Fibroblast of the aortic adventitia (primary cell): ENCODE results near the gene PLAAT2. TPM values are rescaled to one million over a fixed set of nuclear protein-coding genes. Genes with fewer than 3 reads are reported as not detected.
"Not testable (repeated sequence)": the region's sequence is repeated elsewhere in the genome, so short reads cannot be mapped to it uniquely, and the experiment has no call there.

ENCODE experiments used
- DNase-seq: peaks from one replicate; pipeline ENCODE4 v3.0.0-alpha.2; 2010; ENCODE audit warnings: low read depth
- H3K4me3 ChIP-seq: 2 replicates; pipeline ENCODE4 v1.5.1; 2011; ENCODE audit warnings: low read depth, mild to moderate bottlenecking, control low read depth, low read length, moderate library complexity
- total RNA-seq: library from RNA; depleted of rRNA; stranded (reverse); fragments of >200 nt; gene quantifications from 2 replicates; pipeline ENCODE4 v1.2.3, GENCODE V29; 2012; ENCODE audit warnings: low replicate concordance
- TF ChIP-seq, protein P1 (sequence below): IDR thresholded peaks from 2 replicates; pipeline ENCODE4 v1.5.1; 2011; ENCODE audit warnings: mild to moderate bottlenecking, low read length, control low read depth, inconsistent platforms; ENCODE audit not compliant: insufficient read depth

The PLAAT2 gene
- total RNA-seq, 1 donor = not detected

DNA sequence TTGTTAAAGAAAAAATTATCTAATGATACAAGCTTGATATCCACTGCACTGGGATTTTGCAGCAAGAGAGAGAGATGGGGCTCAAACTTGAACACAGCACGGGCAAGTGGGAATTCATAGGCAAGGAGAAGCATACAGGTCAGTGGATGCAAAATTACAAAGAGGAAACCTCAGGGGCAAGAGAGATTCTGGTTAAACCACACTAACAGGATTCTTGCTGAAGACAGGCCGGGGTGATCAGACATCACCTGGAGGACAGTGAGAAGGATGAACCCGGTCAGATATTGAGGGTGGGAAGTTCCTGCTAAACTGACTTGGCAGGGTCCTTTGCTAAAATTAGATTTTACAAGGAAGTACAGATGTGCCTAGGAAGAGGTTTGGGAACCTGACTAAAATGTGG, 29.1 kb downstream of the PLAAT2 start:
- DNase-seq = no peak
- H3K4me3 ChIP-seq = no peak overlapping the region
- TF ChIP-seq, protein P1, sequence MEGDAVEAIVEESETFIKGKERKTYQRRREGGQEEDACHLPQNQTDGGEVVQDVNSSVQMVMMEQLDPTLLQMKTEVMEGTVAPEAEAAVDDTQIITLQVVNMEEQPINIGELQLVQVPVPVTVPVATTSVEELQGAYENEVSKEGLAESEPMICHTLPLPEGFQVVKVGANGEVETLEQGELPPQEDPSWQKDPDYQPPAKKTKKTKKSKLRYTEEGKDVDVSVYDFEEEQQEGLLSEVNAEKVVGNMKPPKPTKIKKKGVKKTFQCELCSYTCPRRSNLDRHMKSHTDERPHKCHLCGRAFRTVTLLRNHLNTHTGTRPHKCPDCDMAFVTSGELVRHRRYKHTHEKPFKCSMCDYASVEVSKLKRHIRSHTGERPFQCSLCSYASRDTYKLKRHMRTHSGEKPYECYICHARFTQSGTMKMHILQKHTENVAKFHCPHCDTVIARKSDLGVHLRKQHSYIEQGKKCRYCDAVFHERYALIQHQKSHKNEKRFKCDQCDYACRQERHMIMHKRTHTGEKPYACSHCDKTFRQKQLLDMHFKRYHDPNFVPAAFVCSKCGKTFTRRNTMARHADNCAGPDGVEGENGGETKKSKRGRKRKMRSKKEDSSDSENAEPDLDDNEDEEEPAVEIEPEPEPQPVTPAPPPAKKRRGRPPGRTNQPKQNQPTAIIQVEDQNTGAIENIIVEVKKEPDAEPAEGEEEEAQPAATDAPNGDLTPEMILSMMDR = no peak

DNA sequence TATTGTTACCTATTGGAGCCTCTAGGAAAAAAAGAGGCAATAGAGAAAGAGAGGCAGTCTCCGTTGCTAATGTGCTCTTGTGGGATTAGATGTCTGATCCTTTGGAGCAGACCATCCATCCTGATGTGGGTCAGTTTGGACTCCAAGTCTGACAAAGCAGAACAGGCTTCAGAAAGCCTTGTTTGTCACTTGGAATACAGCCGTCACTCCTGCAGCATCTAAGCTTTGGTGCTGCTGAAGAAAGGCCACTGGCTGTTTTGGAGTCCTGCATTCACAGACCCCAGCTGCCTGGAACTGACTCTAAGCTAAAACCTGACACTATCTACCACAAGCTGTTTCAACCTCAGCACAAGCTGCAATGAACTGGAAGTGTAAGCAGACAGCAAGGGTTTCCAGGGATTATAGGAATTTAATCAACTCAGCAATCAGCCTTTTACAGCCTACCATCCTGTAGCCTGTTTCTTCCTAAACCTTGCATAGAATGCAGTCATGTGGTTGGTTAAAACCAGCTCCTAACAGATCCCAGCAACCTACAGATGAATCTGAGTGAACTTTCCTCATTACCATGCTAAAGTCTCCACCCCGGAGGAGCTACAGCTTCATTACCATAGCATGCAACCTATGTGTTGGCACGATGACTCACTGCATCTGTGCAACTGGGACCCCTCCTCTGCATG, 30.2 kb downstream of the PLAAT2 start:
- DNase-seq = no peak
- no peak overlapping the region for H3K4me3 ChIP-seq
- TF ChIP-seq, protein P1 = no peak

DNA sequence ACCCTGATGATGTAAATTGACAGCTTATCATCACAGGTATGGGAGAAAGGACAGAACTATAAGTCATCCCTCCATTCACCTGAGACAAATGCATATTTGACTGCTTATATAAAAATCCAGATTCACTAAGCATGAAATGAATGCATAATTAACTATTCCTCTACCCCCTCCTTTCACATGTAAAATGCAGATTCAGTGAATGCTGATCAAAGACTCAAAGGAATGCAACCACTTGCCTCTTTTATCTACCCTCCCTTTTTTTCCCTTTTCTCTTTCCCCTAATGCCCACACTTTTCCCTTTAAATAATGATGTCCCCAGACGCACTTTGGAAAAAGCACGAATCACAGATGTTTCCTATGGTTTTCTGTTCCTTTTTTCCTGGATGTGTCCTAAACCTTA, 31.1 kb downstream of the PLAAT2 start:
- H3K4me3 ChIP-seq = no peak overlapping the region
- TF ChIP-seq, protein P1 = no peak
- DNase-seq = no peak

DNA sequence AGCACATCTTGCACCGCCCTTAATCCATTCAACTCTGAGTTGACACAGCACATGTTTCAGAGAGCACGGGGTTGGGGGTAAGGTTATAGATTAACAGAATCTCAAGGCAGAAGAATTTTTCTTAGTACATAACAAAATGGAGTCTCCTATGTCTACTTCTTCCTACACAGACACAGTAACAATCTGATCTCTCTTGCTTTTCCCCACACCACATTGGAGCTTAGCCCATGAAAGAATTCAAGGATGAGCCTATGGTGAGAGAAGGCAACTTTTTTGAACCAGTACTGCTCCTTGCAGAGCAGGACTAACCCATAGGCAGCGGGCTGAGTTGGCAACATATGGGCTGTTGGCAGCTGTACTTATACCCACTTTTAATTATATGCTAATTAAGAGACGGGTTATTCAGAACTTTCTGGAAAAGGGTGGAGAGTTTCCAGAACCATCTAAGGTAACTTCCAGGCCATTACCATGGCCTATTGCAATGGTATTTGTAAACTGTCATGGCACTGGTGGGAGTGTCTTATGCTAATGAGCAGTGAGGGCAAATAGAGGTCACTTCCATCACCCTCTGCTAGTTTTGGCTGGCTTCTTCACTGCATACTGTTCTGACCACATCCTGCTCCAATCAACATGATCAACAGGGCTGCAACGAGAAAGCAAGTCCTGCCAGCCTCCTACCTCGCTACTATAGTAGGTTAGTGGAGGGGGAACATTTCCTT, 31.9 kb downstream of the PLAAT2 start:
- H3K4me3 ChIP-seq = not testable (repeated sequence)
- DNase-seq = peak; percentile 85

DNA sequence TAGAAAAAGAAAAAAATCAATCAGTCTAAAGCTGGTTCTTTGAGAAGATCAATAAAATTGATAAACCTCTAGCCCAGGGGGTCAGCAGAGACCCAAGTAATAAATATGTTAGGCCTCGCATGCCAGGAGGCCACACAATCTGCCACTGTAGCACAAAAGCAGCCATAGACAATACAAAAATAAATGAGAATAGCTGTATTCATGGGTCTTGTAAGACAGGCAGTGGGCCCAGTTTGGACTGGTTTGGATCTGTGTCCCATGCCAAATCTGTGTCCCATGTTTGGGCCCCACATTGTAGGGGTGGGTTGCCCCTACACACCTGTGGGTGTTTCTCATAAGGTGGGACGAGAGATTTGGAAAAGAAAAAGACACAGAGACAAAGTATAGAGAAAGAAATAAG, 33.2 kb downstream of the PLAAT2 start:
- no peak overlapping the region for H3K4me3 ChIP-seq
- no peak for DNase-seq
- TF ChIP-seq, protein P1 = no peak

DNA sequence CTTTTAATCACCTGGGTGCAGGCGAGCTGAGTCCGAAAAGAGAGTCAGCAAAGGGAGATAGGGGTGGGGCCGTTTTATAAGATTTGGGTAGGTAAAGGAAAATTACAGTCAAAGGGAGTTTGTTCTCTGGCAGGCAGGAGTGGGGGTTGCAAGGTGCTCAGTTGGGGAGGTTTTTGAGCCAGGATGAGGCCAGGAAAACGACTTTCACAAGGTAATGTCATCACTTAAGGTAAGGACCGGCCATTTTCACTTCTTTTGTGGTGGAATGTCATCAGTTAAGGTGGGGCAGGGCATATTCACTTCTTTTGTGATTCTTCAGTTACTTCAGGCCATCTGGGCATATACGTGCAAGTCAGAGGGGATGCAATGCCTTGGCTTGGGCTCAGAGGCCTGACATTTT, 33.8 kb downstream of the PLAAT2 start:
- H3K4me3 ChIP-seq, DNase-seq: not testable (repeated sequence)

DNA sequence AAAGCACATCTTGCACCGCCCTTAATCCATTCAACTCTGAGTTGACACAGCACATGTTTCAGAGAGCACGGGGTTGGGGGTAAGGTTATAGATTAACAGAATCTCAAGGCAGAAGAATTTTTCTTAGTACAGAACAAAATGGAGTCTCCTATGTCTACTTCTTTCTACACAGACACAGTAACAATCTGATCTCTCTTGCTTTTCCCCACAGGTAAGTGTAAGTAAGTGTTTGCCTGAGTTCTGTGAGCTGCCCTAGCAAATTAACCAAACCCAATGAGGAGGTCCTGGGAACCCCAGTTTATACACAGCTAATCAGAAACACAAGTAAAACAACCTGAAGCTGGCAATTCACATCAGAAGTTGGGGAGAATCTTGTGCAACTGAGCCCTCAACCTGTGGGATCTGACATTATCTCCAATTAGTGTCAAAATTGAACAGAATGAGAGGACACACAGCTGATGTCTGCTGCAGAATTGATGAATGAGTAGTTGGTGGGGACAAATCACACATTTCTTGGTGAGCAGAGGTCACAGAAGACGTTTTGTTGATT, 34.4 kb downstream of the PLAAT2 start:
- H3K4me3 ChIP-seq, DNase-seq: not testable (repeated sequence)

DNA sequence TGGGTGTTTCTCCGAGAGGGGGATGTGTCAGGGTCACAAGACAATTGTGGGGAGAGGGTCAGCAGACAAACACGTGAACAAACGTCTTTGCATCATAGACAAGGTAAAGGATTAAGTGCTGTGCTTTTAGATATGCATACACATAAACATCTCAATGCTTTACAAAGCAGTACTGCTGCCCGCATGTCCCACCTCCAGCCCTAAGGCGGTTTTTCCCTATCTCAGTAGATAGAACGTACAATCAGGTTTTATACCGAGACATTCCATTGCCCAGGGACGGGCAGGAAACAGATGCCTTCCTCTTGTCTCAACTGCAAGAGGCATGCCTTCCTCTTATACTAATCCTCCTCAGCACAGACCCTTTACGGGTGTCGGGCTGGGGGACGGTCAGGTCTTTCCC, 35.0 kb downstream of the PLAAT2 start:
- not testable (repeated sequence) for H3K4me3 ChIP-seq, DNase-seq

DNA sequence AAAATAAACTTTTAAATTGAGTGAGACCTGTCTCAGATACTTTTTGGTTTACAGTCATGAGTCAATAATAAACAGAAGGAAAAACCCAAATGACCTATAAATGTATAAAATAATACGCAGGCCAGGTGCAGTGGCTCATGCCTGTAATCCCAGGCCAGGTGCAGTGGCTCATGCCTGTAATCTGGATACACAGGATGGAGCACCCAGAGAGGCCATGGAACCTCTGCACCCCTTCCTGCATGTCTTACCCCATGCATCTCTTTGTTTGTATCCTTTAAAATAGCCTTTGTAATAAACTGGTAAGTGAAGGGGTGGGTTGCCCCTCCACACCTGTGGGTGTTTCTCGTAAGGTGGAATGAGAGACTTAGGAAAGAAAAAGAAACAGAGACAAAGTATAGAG, 35.5 kb downstream of the PLAAT2 start:
- no peak for DNase-seq
- no peak overlapping the region for H3K4me3 ChIP-seq
- TF ChIP-seq, protein P1 = no peak
